HL-60 (cell line): ENCODE data around the gene PIP5K1A.
"Not testable (repeated sequence)": the region's sequence is repeated elsewhere in the genome, so short reads cannot be mapped to it uniquely, and the experiment has no call there.

Experiments used
- POLR2AphosphoS5 ChIP-seq: IDR thresholded peaks from 2 replicates; pipeline ENCODE4 v1.6.1; 2012; ENCODE audit warnings: low read depth
- TF ChIP-seq, protein P1 (sequence below): IDR thresholded peaks from one replicate; pipeline ENCODE4 v1.5.1; 2011; ENCODE audit warnings: low read length, control low read depth, inconsistent platforms; ENCODE audit not compliant: insufficient read depth
- TF ChIP-seq, protein P2 (sequence below): IDR thresholded peaks from 2 replicates; pipeline ENCODE4 v1.6.1; 2012; ENCODE audit warnings: low read depth; ENCODE audit not compliant: insufficient replicate concordance

DNA sequence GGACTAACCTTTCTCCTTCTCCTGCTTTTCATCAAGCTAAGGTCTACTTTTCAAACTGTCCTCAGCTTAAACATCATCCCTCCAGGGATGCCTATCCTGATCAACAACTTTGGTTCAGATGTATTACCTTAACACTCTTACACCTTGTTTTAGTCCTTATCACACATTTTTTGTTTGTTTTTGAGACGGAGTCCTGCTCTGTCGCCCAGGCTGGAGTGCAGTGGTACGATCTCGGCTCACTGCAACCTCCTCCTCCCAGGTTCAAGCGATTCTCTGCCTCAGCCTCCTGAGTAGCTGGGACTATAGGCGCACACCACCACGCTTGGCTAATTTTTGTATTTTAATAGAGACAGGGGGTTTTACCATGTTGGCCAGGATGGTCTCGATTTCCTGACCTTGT lies 9.7 kb upstream of the PIP5K1A start:
- TF ChIP-seq, protein P1, sequence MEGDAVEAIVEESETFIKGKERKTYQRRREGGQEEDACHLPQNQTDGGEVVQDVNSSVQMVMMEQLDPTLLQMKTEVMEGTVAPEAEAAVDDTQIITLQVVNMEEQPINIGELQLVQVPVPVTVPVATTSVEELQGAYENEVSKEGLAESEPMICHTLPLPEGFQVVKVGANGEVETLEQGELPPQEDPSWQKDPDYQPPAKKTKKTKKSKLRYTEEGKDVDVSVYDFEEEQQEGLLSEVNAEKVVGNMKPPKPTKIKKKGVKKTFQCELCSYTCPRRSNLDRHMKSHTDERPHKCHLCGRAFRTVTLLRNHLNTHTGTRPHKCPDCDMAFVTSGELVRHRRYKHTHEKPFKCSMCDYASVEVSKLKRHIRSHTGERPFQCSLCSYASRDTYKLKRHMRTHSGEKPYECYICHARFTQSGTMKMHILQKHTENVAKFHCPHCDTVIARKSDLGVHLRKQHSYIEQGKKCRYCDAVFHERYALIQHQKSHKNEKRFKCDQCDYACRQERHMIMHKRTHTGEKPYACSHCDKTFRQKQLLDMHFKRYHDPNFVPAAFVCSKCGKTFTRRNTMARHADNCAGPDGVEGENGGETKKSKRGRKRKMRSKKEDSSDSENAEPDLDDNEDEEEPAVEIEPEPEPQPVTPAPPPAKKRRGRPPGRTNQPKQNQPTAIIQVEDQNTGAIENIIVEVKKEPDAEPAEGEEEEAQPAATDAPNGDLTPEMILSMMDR: not testable (repeated sequence)
- TF ChIP-seq, protein P2, sequence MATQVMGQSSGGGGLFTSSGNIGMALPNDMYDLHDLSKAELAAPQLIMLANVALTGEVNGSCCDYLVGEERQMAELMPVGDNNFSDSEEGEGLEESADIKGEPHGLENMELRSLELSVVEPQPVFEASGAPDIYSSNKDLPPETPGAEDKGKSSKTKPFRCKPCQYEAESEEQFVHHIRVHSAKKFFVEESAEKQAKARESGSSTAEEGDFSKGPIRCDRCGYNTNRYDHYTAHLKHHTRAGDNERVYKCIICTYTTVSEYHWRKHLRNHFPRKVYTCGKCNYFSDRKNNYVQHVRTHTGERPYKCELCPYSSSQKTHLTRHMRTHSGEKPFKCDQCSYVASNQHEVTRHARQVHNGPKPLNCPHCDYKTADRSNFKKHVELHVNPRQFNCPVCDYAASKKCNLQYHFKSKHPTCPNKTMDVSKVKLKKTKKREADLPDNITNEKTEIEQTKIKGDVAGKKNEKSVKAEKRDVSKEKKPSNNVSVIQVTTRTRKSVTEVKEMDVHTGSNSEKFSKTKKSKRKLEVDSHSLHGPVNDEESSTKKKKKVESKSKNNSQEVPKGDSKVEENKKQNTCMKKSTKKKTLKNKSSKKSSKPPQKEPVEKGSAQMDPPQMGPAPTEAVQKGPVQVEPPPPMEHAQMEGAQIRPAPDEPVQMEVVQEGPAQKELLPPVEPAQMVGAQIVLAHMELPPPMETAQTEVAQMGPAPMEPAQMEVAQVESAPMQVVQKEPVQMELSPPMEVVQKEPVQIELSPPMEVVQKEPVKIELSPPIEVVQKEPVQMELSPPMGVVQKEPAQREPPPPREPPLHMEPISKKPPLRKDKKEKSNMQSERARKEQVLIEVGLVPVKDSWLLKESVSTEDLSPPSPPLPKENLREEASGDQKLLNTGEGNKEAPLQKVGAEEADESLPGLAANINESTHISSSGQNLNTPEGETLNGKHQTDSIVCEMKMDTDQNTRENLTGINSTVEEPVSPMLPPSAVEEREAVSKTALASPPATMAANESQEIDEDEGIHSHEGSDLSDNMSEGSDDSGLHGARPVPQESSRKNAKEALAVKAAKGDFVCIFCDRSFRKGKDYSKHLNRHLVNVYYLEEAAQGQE: not testable (repeated sequence)
- not testable (repeated sequence) for TF ChIP-seq POLR2AphosphoS5
